RKO (cell line): ENCODE measurements around the gene IER3.

Experiments used
- DNase-seq: peaks from one replicate; pipeline ENCODE4 v3.0.0-alpha.2; 2016; ENCODE audit warnings: low spot score

Gene IER3

GRCh38 chr6:30703821-30704220 is 40.5 kb downstream of the IER3 start:
- DNase-seq = no peak

GRCh38 chr6:30703011-30703410 is 41.3 kb downstream of the IER3 start:
- DNase-seq = no peak

DNA sequence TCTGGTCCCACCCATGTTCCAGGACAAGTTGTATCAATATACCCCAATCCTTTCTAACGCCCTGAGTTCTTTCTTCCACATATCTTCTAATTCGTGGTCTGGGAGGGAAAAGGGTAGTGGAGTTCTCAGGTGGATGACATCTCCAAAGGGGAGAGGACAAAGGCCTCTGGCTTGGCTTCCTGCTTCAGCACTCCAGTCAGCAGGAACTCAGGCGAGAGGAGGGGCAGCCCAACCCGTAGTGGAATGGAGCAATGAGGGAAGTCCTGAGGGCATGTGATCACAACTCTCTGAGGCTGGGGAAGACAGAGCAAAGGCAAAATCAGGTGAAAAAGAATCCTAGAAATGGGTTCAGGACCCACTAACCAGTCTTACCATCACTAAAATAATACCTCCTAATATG is 44.0 kb downstream of the IER3 start:
- no peak for DNase-seq

- no peak for DNase-seq
Measured at GRCh38 chr6:30696432-30696831, 47.9 kb downstream of the IER3 start.
